ENCODE data around the gene LRP5. TPM values are rescaled to one million over a fixed set of nuclear protein-coding genes. Genes with fewer than 3 reads are reported as not detected.
A peak's percentile ranks its signal among the peaks of the same experiment; 100 is the strongest.
"Not testable (repeated sequence)": the region's sequence is repeated elsewhere in the genome, so short reads cannot be mapped to it uniquely, and the experiment has no call there.

The LRP5 gene
- total RNA-seq, 1 donor from 2014 or later = 65.0 TPM

DNA sequence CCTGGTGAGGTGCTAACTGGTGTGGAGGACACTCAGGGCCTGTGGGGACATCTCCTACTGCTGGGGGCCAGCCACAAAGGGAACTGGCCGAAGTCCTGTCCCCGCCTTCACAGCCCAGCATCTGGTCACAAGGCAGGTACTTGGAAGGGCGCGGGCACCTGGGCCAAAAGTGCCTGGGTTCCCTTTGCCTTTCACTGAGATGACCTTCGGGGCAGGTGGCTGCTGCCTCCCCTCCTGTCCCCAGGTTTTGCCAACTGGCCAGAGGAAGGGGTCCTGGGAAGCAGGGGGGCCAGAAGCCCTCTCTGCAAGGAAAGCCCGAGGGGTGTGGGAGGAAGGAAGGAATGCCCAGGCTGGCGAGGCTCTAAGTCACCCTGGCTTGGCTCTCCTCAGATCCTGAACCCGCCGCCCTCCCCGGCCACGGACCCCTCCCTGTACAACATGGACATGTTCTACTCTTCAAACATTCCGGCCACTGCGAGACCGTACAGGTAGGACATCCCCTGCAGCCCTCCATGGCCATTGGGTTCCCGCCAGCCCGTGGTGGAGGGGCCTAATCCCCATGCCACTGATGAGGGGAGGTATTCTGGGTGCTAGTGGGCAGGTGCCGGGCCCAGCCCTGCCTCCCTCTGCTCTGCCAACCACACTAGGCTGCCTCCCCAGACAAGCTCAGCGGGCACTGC, 133.8 kb downstream of the LRP5 start:
- TF ChIP-seq, protein P1, sequence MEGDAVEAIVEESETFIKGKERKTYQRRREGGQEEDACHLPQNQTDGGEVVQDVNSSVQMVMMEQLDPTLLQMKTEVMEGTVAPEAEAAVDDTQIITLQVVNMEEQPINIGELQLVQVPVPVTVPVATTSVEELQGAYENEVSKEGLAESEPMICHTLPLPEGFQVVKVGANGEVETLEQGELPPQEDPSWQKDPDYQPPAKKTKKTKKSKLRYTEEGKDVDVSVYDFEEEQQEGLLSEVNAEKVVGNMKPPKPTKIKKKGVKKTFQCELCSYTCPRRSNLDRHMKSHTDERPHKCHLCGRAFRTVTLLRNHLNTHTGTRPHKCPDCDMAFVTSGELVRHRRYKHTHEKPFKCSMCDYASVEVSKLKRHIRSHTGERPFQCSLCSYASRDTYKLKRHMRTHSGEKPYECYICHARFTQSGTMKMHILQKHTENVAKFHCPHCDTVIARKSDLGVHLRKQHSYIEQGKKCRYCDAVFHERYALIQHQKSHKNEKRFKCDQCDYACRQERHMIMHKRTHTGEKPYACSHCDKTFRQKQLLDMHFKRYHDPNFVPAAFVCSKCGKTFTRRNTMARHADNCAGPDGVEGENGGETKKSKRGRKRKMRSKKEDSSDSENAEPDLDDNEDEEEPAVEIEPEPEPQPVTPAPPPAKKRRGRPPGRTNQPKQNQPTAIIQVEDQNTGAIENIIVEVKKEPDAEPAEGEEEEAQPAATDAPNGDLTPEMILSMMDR (conservative IDR thresholded peaks at IDR 0.05) = no peak
- H3K9me3 Mint-ChIP-seq = no peaks in the 10 kb centered on the region
- H3K36me3 Mint-ChIP-seq = peaks cover 18% of the 10 kb centered on the region
- no peak overlapping the region for H3K27ac Mint-ChIP-seq
- H3K4me3 Mint-ChIP-seq = no peak overlapping the region
- no peaks in the 10 kb centered on the region for H3K27me3 Mint-ChIP-seq
- peaks cover 8% of the 10 kb centered on the region for H3K4me1 Mint-ChIP-seq (ENCODE audit: unreplicated experiment)
- DNase-seq (ENCODE audit: extremely low spot score, unreplicated experiment) = no peak

- Mint-ChIP-seq H3K36me3 (peaks cover 15% of the 10 kb centered on the region), H3K4me1 (ENCODE audit: unreplicated experiment) (peaks cover 1% of the 10 kb centered on the region), H3K27me3 (no peaks in the 10 kb centered on the region), H3K4me3 (no peak overlapping the region), H3K9me3 (no peaks in the 10 kb centered on the region), H3K27ac (peak overlapping the region; percentile 53)
- TF ChIP-seq, protein P1 (conservative IDR thresholded peaks at IDR 0.05) = peak; percentile 95
- DNase-seq (ENCODE audit: extremely low spot score, unreplicated experiment) = no peak
Measured at GRCh38 chr11:68447015-68447801, 134.8 kb downstream of the LRP5 start.

DNA sequence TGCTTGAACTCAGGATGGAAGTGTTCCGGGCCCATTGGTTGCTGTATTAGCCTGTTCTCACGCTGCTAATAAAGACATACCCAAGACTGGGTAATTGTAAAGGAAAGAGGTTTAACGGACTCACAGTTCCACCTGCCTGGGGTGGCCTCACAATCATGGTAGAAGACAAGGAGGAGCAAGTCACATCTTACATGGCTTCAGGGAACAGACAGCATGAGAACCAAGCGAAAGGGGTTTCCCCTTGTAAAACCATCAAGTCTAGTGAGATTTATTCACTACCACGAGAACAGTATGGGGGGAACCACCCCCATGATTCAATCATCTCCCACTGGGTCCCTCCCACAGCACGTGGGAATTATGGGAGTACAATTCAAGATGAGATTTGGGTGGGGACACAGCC, 135.5 kb downstream of the LRP5 start:
- not testable (repeated sequence) for H3K27ac Mint-ChIP-seq; DNase-seq (ENCODE audit: extremely low spot score, unreplicated experiment); H3K4me3 Mint-ChIP-seq; H3K36me3 Mint-ChIP-seq; H3K9me3 Mint-ChIP-seq; H3K27me3 Mint-ChIP-seq; H3K4me1 Mint-ChIP-seq (ENCODE audit: unreplicated experiment)

DNA sequence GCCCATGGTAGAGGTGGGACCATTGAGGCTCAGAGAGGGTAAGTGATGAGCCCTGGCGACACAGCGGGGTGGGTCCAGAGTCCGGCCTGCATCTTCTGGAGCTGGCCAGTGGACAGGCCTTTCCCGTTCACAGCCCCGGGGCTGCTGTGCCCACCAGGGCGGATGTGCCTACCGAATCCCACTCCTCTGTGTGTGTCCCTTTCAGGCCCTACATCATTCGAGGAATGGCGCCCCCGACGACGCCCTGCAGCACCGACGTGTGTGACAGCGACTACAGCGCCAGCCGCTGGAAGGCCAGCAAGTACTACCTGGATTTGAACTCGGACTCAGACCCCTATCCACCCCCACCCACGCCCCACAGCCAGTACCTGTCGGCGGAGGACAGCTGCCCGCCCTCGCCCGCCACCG, 136.2 kb downstream of the LRP5 start:
- no peak overlapping the region for H3K27ac Mint-ChIP-seq
- TF ChIP-seq, protein P1 (conservative IDR thresholded peaks at IDR 0.05) = no peak
- H3K27me3 Mint-ChIP-seq = no peaks in the 10 kb centered on the region
- no peaks in the 10 kb centered on the region for H3K4me1 Mint-ChIP-seq (ENCODE audit: unreplicated experiment)
- no peaks in the 10 kb centered on the region for H3K9me3 Mint-ChIP-seq
- H3K4me3 Mint-ChIP-seq = no peak overlapping the region
- DNase-seq (ENCODE audit: extremely low spot score, unreplicated experiment) = no peak
- H3K36me3 Mint-ChIP-seq = peaks cover 10% of the 10 kb centered on the region

DNA sequence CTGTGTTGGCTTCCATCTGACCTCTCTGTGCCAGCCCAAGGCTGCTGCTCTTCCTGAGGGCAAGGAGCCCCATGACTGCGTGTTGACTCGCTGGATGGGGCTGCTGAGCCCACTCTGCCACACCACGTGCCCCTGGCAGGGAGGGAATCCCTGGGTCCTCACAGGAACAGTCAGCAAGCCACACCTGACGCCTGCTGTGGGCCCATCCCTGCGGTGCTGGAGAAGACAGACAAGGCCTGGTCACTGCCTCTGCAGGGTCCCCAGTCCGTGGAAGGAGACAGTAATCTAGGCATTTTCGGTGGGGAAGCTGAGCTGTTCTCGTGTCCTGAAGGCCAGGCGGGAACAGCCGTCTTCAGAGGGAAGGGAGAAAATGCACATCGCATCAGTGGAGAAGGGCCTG, 137.6 kb downstream of the LRP5 start:
- H3K36me3 Mint-ChIP-seq = peaks cover 6% of the 10 kb centered on the region
- TF ChIP-seq, protein P1 (conservative IDR thresholded peaks at IDR 0.05) = no peak

DNA sequence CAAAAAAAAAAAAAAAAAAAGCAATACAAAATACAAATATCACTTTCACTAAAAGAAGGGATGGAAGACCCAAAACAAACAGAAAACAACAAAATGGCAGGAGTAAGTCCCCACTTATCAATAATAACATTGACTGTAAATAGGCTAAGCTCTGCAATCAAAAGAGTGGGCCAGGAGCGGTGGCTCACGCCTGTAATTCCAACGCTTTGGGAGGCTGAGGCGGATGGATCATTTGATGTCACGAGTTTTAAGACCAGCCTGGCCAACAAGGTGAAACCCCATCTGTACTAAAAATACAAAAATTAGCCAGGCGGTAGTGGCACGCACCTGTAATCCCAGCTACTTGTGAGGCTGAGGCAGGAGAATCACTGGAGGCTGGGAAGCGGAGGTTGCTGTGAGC, 138.3 kb downstream of the LRP5 start:
- Mint-ChIP-seq H3K27me3 (peaks cover under 1% of the 10 kb centered on the region), H3K9me3 (no peaks in the 10 kb centered on the region), H3K4me3 (no peak overlapping the region), H3K36me3 (peaks cover 6% of the 10 kb centered on the region), H3K27ac (no peak overlapping the region), H3K4me1 (ENCODE audit: unreplicated experiment) (no peaks in the 10 kb centered on the region)
- TF ChIP-seq, protein P1 (conservative IDR thresholded peaks at IDR 0.05) = no peak
- no peak for DNase-seq (ENCODE audit: extremely low spot score, unreplicated experiment)

More for the DNA sequence above, 137.6 kb downstream of the LRP5 start:
- Mint-ChIP-seq H3K27ac (no peak overlapping the region), H3K9me3 (no peaks in the 10 kb centered on the region), H3K27me3 (no peaks in the 10 kb centered on the region), H3K4me3 (no peak overlapping the region), H3K4me1 (ENCODE audit: unreplicated experiment) (no peaks in the 10 kb centered on the region)
- DNase-seq (ENCODE audit: extremely low spot score, unreplicated experiment) = no peak

Measured in type B pancreatic cell (in vitro differentiated cells).